Liver (tissue), 3 donors: ENCODE results near the gene SLC25A41.

ENCODE experiments used
- EGR1 ChIP-seq, 2 donors: IDR thresholded peaks; 2 replicates each; pipeline ENCODE4 v1.6.1; 2016 to 2018; ENCODE audit warnings: antibody characterized with exemption in 2 of 2, low read depth in 2 of 2
- GABPA ChIP-seq, 2 donors: IDR thresholded peaks in 1 of 2; conservative IDR thresholded peaks in 1 of 2; 2 replicates each; pipeline ENCODE4 v1.6.1; 2016; ENCODE audit warnings: antibody characterized with exemption in 2 of 2, mild to moderate bottlenecking in 1 of 2, moderate library complexity in 1 of 2
- HNF4A ChIP-seq, 2 donors: conservative IDR thresholded peaks; 2 replicates each; pipeline ENCODE4 v1.6.1; 2016; ENCODE audit warnings: antibody characterized with exemption in 2 of 2, mild to moderate bottlenecking in 2 of 2
- JUND ChIP-seq, 2 donors: IDR thresholded peaks; 2 replicates each; pipeline ENCODE4 v1.6.1; 2016; ENCODE audit warnings: antibody characterized with exemption in 2 of 2
- RAD21 ChIP-seq, 2 donors: IDR thresholded peaks; 2 replicates each; pipeline ENCODE4 v1.6.1; 2016; ENCODE audit warnings: antibody characterized with exemption in 2 of 2, mild to moderate bottlenecking in 2 of 2
- SP1 ChIP-seq: IDR thresholded peaks from 2 replicates; pipeline ENCODE4 v1.6.1; 2018; ENCODE audit warnings: antibody characterized with exemption, mild to moderate bottlenecking
- TAF1 ChIP-seq: conservative IDR thresholded peaks from 2 replicates; pipeline ENCODE4 v1.6.1; 2016; ENCODE audit warnings: antibody characterized with exemption, mild to moderate bottlenecking
- YY1 ChIP-seq: IDR thresholded peaks from 2 replicates; pipeline ENCODE4 v1.6.1; 2016; ENCODE audit warnings: antibody characterized with exemption, mild to moderate bottlenecking
- TF ChIP-seq, protein P1 (sequence below): fragments of 150-350 bp; IDR thresholded peaks from 2 replicates; pipeline ENCODE4 v1.5.1; 2017; ENCODE audit warnings: improper control_type of control experiment, low read depth, low read length; ENCODE audit not compliant: missing input control
- TF ChIP-seq, protein P2 (sequence below): IDR thresholded peaks from 2 replicates; pipeline ENCODE4 v1.6.1; 2016; ENCODE audit warnings: antibody characterized with exemption
- TF ChIP-seq, protein P3 (sequence below): IDR thresholded peaks from 2 replicates; pipeline ENCODE4 v1.6.1; 2016; ENCODE audit warnings: antibody characterized with exemption
- donor health status: healthy.
- donor health status: healthy.

DNA sequence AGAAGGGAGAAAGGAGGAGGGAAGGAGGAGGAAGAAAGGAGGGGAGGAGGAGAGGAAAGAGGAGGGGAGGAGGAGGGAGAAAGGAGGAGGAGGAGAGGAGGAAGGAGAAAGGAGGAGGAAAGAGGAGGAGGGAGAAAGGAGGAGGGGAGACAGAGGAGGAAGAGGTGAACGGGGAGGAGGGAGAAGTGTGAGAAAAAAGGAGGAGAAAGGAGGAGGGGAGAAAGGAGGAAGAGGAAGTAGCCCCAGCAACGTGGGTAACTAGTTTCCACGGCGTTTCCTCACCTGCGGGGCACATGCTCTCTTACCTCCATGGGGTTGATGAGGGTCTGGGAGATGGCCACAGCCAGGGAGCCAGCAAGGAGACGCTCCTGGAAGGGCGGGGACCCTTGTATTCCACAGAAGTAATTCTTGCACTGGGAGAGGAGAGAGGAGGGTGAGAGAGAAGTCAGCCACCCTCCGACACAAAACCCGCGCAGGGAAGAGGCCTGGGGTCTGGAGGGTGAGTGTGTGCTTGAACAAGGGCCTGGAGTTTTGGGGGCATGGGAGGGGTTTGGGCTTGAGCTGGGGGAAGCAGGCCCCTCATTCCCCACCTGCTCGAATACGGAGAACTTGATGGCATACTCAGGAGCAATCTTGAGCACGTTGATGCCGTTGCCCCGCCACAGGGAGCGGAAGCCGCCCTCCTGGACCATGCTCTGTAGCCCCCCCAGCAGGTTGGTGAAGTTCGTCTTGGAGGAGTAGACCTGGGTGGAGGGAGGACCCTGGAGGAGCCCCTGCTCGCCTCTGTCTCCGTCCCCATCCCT lies 3.9 kb downstream of the SLC25A41 start:
- TF ChIP-seq, protein P1, sequence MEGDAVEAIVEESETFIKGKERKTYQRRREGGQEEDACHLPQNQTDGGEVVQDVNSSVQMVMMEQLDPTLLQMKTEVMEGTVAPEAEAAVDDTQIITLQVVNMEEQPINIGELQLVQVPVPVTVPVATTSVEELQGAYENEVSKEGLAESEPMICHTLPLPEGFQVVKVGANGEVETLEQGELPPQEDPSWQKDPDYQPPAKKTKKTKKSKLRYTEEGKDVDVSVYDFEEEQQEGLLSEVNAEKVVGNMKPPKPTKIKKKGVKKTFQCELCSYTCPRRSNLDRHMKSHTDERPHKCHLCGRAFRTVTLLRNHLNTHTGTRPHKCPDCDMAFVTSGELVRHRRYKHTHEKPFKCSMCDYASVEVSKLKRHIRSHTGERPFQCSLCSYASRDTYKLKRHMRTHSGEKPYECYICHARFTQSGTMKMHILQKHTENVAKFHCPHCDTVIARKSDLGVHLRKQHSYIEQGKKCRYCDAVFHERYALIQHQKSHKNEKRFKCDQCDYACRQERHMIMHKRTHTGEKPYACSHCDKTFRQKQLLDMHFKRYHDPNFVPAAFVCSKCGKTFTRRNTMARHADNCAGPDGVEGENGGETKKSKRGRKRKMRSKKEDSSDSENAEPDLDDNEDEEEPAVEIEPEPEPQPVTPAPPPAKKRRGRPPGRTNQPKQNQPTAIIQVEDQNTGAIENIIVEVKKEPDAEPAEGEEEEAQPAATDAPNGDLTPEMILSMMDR: no peak
- no peak for TF ChIP-seq GABPA (IDR thresholded peaks at IDR 0.05 in 1 of 2, conservative IDR thresholded peaks at IDR 0.05 in 1 of 2)
- no peak for TF ChIP-seq YY1
- no peak for TF ChIP-seq SP1
- no peak for TF ChIP-seq RAD21 (IDR thresholded peaks at IDR 0.05)
- TF ChIP-seq, protein P2, sequence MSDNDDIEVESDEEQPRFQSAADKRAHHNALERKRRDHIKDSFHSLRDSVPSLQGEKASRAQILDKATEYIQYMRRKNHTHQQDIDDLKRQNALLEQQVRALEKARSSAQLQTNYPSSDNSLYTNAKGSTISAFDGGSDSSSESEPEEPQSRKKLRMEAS: no peak
- TF ChIP-seq EGR1 (IDR thresholded peaks at IDR 0.05; ENCODE audit: low read depth in 2 of 2): no peak
- TF ChIP-seq, protein P3, sequence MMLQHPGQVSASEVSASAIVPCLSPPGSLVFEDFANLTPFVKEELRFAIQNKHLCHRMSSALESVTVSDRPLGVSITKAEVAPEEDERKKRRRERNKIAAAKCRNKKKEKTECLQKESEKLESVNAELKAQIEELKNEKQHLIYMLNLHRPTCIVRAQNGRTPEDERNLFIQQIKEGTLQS: no peak
- TF ChIP-seq JUND (IDR thresholded peaks at IDR 0.05): no peak
- TF ChIP-seq TAF1: no peak
- TF ChIP-seq HNF4A (conservative IDR thresholded peaks at IDR 0.05): no peak
